HepG2 (cell line): Measurements from ENCODE around the gene INTS15. TPM values are rescaled to one million over a fixed set of nuclear protein-coding genes. Genes with fewer than 3 reads are reported as not detected.

Experiments
- ATAC-seq: fragments of 200-7000 bp; cut with Tn5 transposase; 3 replicates; pipeline ENCODE4 v1.9.1; 2020; ENCODE audit warnings: mild to moderate bottlenecking, moderate library complexity
- BruUV-seq: library from RNA; stranded (reverse); fragments of 400-500 nt; replicated peaks from 2 replicates; lab custom pipeline; 2021; lab: Mats Ljungman, UMichigan
- CTCF ChIA-PET: fragments of 300-600 bp; formaldehyde crosslinking; extraction: SDS; loops from one replicate; lab custom pipeline; 2021; ENCODE audit warnings: low total read pairs, inconsistent platforms, low intra/inter-chr PET ratio; lab: Yijun Ruan, JAX
- POLR2A ChIA-PET: fragments of 350-600 bp; sonication (Branson Sonifier 250); formaldehyde crosslinking; loops from one replicate; lab custom pipeline; 2020; ENCODE audit warnings: antibody characterized with exemption, inconsistent platforms; lab: Yijun Ruan, JAX
- DNase-seq: peaks from one replicate; pipeline ENCODE4 v3.0.0-alpha.2; 2015; ENCODE audit warnings: low spot score
- FAIRE-seq: peaks from 3 replicates; lab custom pipeline; 2011; peaks lifted over from hg19 to GRCh38; lab: Jason Lieb, UNC
- H2AFZ ChIP-seq: one replicate; pipeline ENCODE4 v1.6.1; 2011; ENCODE audit warnings: low read length, inconsistent platforms
- H3K27ac ChIP-seq: fragments of 300-600 bp; 3 replicates; pipeline ENCODE4 v1.8.0; 2011; ENCODE audit warnings: mixed run types, mild to moderate bottlenecking, mixed read lengths, low read length, inconsistent platforms; ENCODE audit not compliant: insufficient read depth; ENCODE audit errors: extremely low read length
- H3K27me3 ChIP-seq, 2 experiments: fragments of 200-600 bp in 1 of 2; 2 replicates in 1 of 2; 3 replicates in 1 of 2; pipeline versions ENCODE4 v1.6.0 to v1.8.0; 2011; ENCODE audit warnings: low read length in 2 of 2, mild to moderate bottlenecking in 2 of 2, moderate library complexity in 2 of 2, inconsistent platforms in 1 of 2; ENCODE audit not compliant: insufficient read depth in 2 of 2, control insufficient read depth in 1 of 2
- H3K36me3 ChIP-seq, 2 experiments: fragments of 200-600 bp in 1 of 2; replicated peaks in 1 of 2; 2 replicates in 1 of 2; 3 replicates in 1 of 2; pipeline versions ENCODE4 v1.5.1 to v1.8.0; 2011; ENCODE audit warnings: low read length in 2 of 2, inconsistent platforms in 1 of 2; ENCODE audit not compliant: insufficient read depth in 2 of 2, control insufficient read depth in 1 of 2
- H3K4me1 ChIP-seq: 2 replicates; pipeline ENCODE4 v1.5.1; 2012; ENCODE audit warnings: low read length, inconsistent platforms; ENCODE audit not compliant: insufficient read depth
- H3K4me2 ChIP-seq: 2 replicates; pipeline ENCODE4 v1.6.0; 2011; ENCODE audit warnings: low read depth, low read length, inconsistent platforms
- H3K4me3 ChIP-seq, 3 experiments: fragments of 200-600 bp in 1 of 3; sonication (generic), shearing (Covaris generic) in 1 of 3; replicated peaks in 1 of 3; 2 replicates each; pipeline ENCODE4 v1.5.1; 2011 to 2016; ENCODE audit warnings: low read length in 3 of 3, inconsistent platforms in 2 of 3, low read depth in 2 of 3, mild to moderate bottlenecking in 2 of 3, control low read depth in 1 of 3, mixed read lengths in 1 of 3; ENCODE audit not compliant: insufficient read depth in 1 of 3
- H3K79me2 ChIP-seq: one replicate; pipeline ENCODE4 v1.6.1; 2011; ENCODE audit warnings: low read length, inconsistent platforms; ENCODE audit not compliant: insufficient read depth
- H3K9ac ChIP-seq: 2 replicates; pipeline ENCODE4 v1.6.0; 2011; ENCODE audit warnings: mild to moderate bottlenecking, low read depth, low read length, inconsistent platforms; ENCODE audit not compliant: insufficient read depth
- H3K9me3 ChIP-seq: 2 replicates; pipeline ENCODE4 v1.5.1; 2012; ENCODE audit warnings: mild to moderate bottlenecking, low read length
- H4K20me1 ChIP-seq: 2 replicates; pipeline ENCODE4 v1.6.0; 2011; ENCODE audit warnings: inconsistent platforms, mild to moderate bottlenecking, low read length, moderate library complexity; ENCODE audit not compliant: insufficient read depth
- ESRRA ChIP-seq: sonication (generic); formaldehyde crosslinking; IDR thresholded peaks from 2 replicates; pipeline ENCODE4 v1.5.1; 2020; ENCODE audit warnings: mild to moderate bottlenecking, low read depth, missing genetic modification reagents
- HNF4A ChIP-seq: sonication (generic); formaldehyde crosslinking; IDR thresholded peaks from 2 replicates; pipeline ENCODE4 v1.4.0; 2020; ENCODE audit warnings: missing genetic modification reagents
- MNT ChIP-seq: fragments of 450-650 bp; IDR thresholded peaks from 2 replicates; pipeline ENCODE4 v1.6.1; 2016
- POLR2A ChIP-seq, 2 experiments: IDR thresholded peaks; 2 replicates each; pipeline ENCODE4 v1.6.1; 2011; ENCODE audit warnings: low read depth in 2 of 2, low read length in 2 of 2, mild to moderate bottlenecking in 1 of 2, moderate library complexity in 1 of 2; ENCODE audit not compliant: insufficient read depth in 1 of 2
- ZBTB7A ChIP-seq: sonication (generic); formaldehyde crosslinking; IDR thresholded peaks from 2 replicates; pipeline ENCODE4 v1.8.0; 2022; ENCODE audit warnings: mild to moderate bottlenecking, missing genetic modification reagents
- ZNF205 ChIP-seq: IDR thresholded peaks from 2 replicates; pipeline ENCODE4 v1.6.1; 2018; ENCODE audit warnings: missing biosample characterization, missing genetic modification reagents
- ZNF687 ChIP-seq: sonication (generic); formaldehyde crosslinking; IDR thresholded peaks from 2 replicates; pipeline ENCODE4 v1.5.1; 2020; ENCODE audit warnings: mild to moderate bottlenecking, missing genetic modification reagents, moderate library complexity
- WGBS: methylation state at CpG from one replicate; pipeline ENCODE4 v1.1.6; 2017; ENCODE audit warnings: low lambda C conversion rate; 5-methylcytosine and 5-hydroxymethylcytosine counted together
- in situ Hi-C: cut with HindIII; loops from 2 replicates; pipeline ENCODE4 v1.10.0; 2017; ENCODE audit warnings: low pct_unique_long_range_greater_than_20kb; ENCODE audit not compliant: extremely low pct_ligation_motif_present
- intact Hi-C: fragments of 100-400 bp; cut with micrococcal nuclease; formaldehyde crosslinking; loops from one replicate; pipeline ENCODE4 v1.10.0; 2022; ENCODE audit not compliant: unreplicated experiment
- polyA plus RNA-seq, 8 experiments: library from polyadenylated mRNA; depleted of rRNA in 3 of 8; stranded (reverse) in 7 of 8; unstranded in 1 of 8; fragments of >200 nt; fragmentation: Illumina TruSeq in 4 of 8; extraction: Trizol in 4 of 8; gene quantifications; 2 replicates each; pipeline versions ENCODE4 v1.2.1 to v1.2.3, GENCODE V29; 2011 to 2016; ENCODE audit warnings: low read depth in 4 of 8, missing spikeins in 1 of 8, mixed read lengths in 1 of 8; ENCODE audit not compliant: insufficient read depth in 1 of 8
- total RNA-seq, 5 experiments: library from RNA; depleted of rRNA; stranded (reverse); fragments of >200 nt; fragmentation: Illumina TruSeq; extraction: Trizol; gene quantifications; 2 replicates each; pipeline ENCODE4 v1.2.3, GENCODE V29; 2016; ENCODE audit warnings: low read depth in 1 of 5

The INTS15 gene
- total and polyA plus RNA-seq, 2 of the 13 experiments (the other 11 are each of a cell fraction or from before 2014, with no cell fraction given): 16.3 to 25.7 TPM

- H3K27me3 ChIP-seq: no peaks in the 10 kb centered on the region
- no peak overlapping the region for H2AFZ ChIP-seq
- POLR2A ChIA-PET: no interaction called here
- 98% methylated on average over 8 of the region's 15 CpGs for WGBS
- FAIRE-seq (no peak), ATAC-seq (peak; percentile 10; the same call in 1 of the 3 replicates), DNase-seq (no peak)
- TF ChIP-seq ZNF205: no peak
- 0 out of 4 replicates have a peak, but pooled peaks of 1 of the 2 experiments have one; percentile 17 for TF ChIP-seq POLR2A (IDR thresholded peaks at IDR 0.05; ENCODE audit: insufficient read depth in 1 of 2, low read depth in 2 of 2, low read length in 2 of 2)
- TF ChIP-seq HNF4A (CRISPR knock-in tag): peak; percentile 53
- 0 out of 2 replicates have a peak, but pooled peaks have one; percentile 42 for TF ChIP-seq ZBTB7A (CRISPR knock-in tag)
- peak; percentile 64; the same call in 1 of the 2 replicates for TF ChIP-seq ESRRA
- peak; percentile 43 for TF ChIP-seq ZNF687 (CRISPR knock-in tag)
- TF ChIP-seq MNT: no peak
- no TSS peak for BruUV-seq
- H3K4me2 ChIP-seq: no peak overlapping the region
- no peaks in the 10 kb centered on the region for H4K20me1 ChIP-seq
- CTCF ChIA-PET: no interaction called here
- in situ Hi-C loops (no loop called here), intact Hi-C loops (no loop called here)
- H3K4me1 ChIP-seq: peaks cover 25% of the 10 kb centered on the region
- H3K79me2 ChIP-seq: peaks cover 13% of the 10 kb centered on the region
- no peak overlapping the region for H3K9ac ChIP-seq
- no peaks in the 10 kb centered on the region for H3K9me3 ChIP-seq
- no peak overlapping the region for H3K27ac ChIP-seq
- peaks cover 19 to 39% of the 10 kb centered on the region in 2 experiments; a peak in 4 of 5 replicates for H3K36me3 ChIP-seq
- H3K4me3 ChIP-seq: no peak overlapping the region
Measured at GRCh38 chr7:6641305-6642035, 51.6 kb downstream of the INTS15 start.
